PC-9 (cell line): ENCODE data around the gene MTIF3. TPM values are rescaled to one million over a fixed set of nuclear protein-coding genes. Genes with fewer than 3 reads are reported as not detected.

Source experiments
- BruUV-seq: library from RNA; stranded (reverse); fragments of 400-500 nt; replicated peaks from 2 replicates; lab custom pipeline; 2021; lab: Mats Ljungman, UMichigan
- CTCF ChIA-PET: fragments of 300-600 bp; sonication (Branson Sonifier 250); formaldehyde crosslinking; loops from one replicate; lab custom pipeline; 2022; ENCODE audit warnings: antibody characterized with exemption; lab: Charles Lee
- POLR2A ChIA-PET: fragments of 300-600 bp; sonication (Branson Sonifier 250); formaldehyde crosslinking; loops from one replicate; lab custom pipeline; 2022; ENCODE audit warnings: antibody characterized with exemption; ENCODE audit not compliant: unreplicated experiment; lab: Charles Lee
- DNase-seq, 2 experiments: peaks; one replicate each; pipeline versions ENCODE4 v3.0.0 to v3.0.0-alpha.2; 2015 to 2022; ENCODE audit warnings: mixed read lengths in 1 of 2
- H2AFZ ChIP-seq: fragments of 200-600 bp; sonication (generic); 2 replicates; pipeline ENCODE4 v1.8.1; 2017; ENCODE audit warnings: antibody characterized with exemption
- H3F3A ChIP-seq: fragments of 200-600 bp; sonication (generic); 2 replicates; pipeline ENCODE4 v1.8.1; 2017; ENCODE audit warnings: antibody characterized with exemption, mild to moderate bottlenecking, low read depth; ENCODE audit not compliant: insufficient read depth
- H3K27ac ChIP-seq: fragments of 200-600 bp; sonication (generic); 2 replicates; pipeline ENCODE4 v1.6.1; 2016; ENCODE audit warnings: mixed run types
- H3K27me3 ChIP-seq: fragments of 200-600 bp; sonication (generic); 2 replicates; pipeline ENCODE4 v1.6.1; 2016; ENCODE audit warnings: low read depth, mixed run types; ENCODE audit not compliant: insufficient read depth
- H3K36me3 ChIP-seq: fragments of 200-600 bp; sonication (generic); 2 replicates; pipeline ENCODE4 v1.6.1; 2016; ENCODE audit warnings: low read depth, mixed run types
- H3K4me1 ChIP-seq: fragments of 200-600 bp; sonication (generic); replicated peaks from 2 replicates; pipeline ENCODE4 v1.6.1; 2016; ENCODE audit warnings: mixed run types; ENCODE audit not compliant: insufficient read depth
- H3K4me2 ChIP-seq: fragments of 200-600 bp; sonication (generic); 2 replicates; pipeline ENCODE4 v1.6.1; 2017; ENCODE audit warnings: mixed run types
- H3K4me3 ChIP-seq: fragments of 200-600 bp; sonication (generic); 2 replicates; pipeline ENCODE4 v1.6.1; 2016; ENCODE audit warnings: mixed run types
- H3K79me2 ChIP-seq: fragments of 200-600 bp; sonication (generic); 2 replicates; pipeline ENCODE4 v1.6.1; 2017; ENCODE audit warnings: low read depth, mixed run types
- H3K9me2 ChIP-seq: fragments of 200-600 bp; sonication (generic); 2 replicates; pipeline ENCODE4 v1.8.1; 2017; ENCODE audit warnings: mild to moderate bottlenecking; ENCODE audit not compliant: insufficient read depth
- H3K9me3 ChIP-seq: fragments of 200-600 bp; sonication (generic); 2 replicates; pipeline ENCODE4 v1.8.1; 2016; ENCODE audit warnings: low read depth; ENCODE audit not compliant: insufficient read depth
- H4K20me1 ChIP-seq: fragments of 200-600 bp; sonication (generic); 2 replicates; pipeline ENCODE4 v1.8.1; 2017; ENCODE audit not compliant: insufficient read depth
- CTCF ChIP-seq: fragments of 200-600 bp; sonication (generic); conservative IDR thresholded peaks from 2 replicates; pipeline ENCODE4 v1.6.1; 2017; ENCODE audit warnings: mixed run types, antibody characterized with exemption, mild to moderate bottlenecking, moderate library complexity
- EZH2 ChIP-seq: fragments of 200-600 bp; sonication (generic); IDR thresholded peaks from 2 replicates; pipeline ENCODE4 v1.8.0; 2017; ENCODE audit warnings: antibody characterized with exemption, low read depth
- intact Hi-C: fragments of 100-400 bp; cut with micrococcal nuclease; formaldehyde crosslinking; loops from one replicate; pipeline ENCODE4 v1.10.0; 2022; ENCODE audit not compliant: unreplicated experiment
- total RNA-seq: library from RNA; stranded (reverse); gene quantifications from 2 replicates; pipeline ENCODE4 v1.2.3, GENCODE V29; 2021

The MTIF3 gene
- total RNA-seq, 1 experiment from 2014 or later, result 28.3 TPM

DNA sequence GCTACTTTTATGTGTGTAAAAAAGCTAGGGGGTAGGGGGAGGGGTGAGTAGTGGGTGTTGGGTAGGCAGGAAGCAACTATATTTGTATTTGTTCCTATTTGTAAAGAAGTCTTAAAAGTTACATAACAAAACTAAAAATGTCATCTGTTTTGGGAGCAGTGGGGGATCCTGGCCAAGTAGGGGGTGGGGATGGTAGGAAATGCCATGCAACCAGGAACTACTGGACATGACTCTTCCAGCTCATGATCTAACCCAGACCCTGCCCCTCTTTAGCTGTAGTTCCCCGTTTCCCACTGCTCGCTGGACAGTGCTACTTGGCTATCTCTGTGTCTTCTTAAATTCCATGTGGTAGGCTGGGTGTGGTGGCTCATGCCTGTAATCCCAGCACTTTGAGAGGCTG, 22.7 kb downstream of the MTIF3 start:
- Histone ChIP-seq H3K4me2 (peak overlapping the region; percentile 98), H2AFZ (no peak overlapping the region), H4K20me1 (peaks cover 36% of the 10 kb centered on the region), H3K4me3 (peak overlapping the region; percentile 89), H3K9me2 (no peaks in the 10 kb centered on the region), H3F3A (peaks cover 37% of the 10 kb centered on the region), H3K79me2 (peaks cover 54% of the 10 kb centered on the region), H3K27me3 (no peaks in the 10 kb centered on the region), H3K36me3 (peaks cover 47% of the 10 kb centered on the region), H3K4me1 (peaks cover 35% of the 10 kb centered on the region), H3K27ac (peak overlapping the region; percentile 78), H3K9me3 (no peaks in the 10 kb centered on the region)
- no peak for DNase-seq
- TF ChIP-seq EZH2, result no peak
- no peak for TF ChIP-seq CTCF
- intact Hi-C loops, result no loop called here
- ChIA-PET CTCF (interaction anchor here (0.6 kb wide), 1 partner anchor 18 kb away, joined by 4 read pairs; no protein-coding TSS in a partner anchor), POLR2A (no interaction called here)
- BruUV-seq, result no TSS peak

DNA sequence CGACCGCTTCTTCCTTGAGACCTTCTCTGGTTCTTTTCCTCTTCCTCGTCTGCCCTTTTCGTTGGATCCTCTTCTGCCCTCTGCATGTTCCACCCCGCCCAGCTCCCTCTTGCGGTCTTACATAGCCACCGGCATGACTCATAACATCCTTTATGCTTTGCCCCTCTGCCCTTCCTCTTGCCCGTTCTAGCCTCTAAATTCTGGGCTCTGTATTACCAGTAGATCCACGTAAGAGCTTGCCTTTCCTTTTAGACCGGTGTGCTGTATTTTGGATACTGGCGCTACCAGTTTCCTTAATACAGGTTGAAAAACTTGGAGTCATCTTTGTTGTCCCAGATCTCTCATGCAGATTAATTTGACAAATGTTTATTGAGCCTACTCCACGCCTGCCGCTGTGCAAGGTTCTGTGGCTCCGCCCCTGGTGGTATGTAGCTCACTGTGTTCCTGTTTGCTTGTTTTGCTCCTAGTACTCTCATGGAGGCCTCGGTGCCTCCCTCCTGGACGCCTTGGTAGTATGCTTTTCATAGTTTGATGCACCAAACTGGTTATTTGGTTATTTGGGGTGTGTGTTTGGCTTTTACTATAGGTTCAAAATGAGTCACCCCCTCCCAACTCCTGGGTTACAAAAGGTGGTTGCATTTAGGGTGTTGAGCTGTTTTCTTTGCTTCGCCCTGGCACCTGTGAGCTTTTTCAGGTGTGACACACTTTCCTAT, 24.3 kb downstream of the MTIF3 start:
- Histone ChIP-seq H4K20me1 (peaks cover 36% of the 10 kb centered on the region), H3F3A (peaks cover 37% of the 10 kb centered on the region), H3K4me1 (peaks cover 35% of the 10 kb centered on the region), H3K4me3 (peak overlapping the region; percentile 89), H2AFZ (no peak overlapping the region), H3K27ac (peak overlapping the region; percentile 78), H3K9me2 (no peaks in the 10 kb centered on the region), H3K79me2 (peaks cover 54% of the 10 kb centered on the region), H3K9me3 (no peaks in the 10 kb centered on the region), H3K27me3 (no peaks in the 10 kb centered on the region), H3K36me3 (peaks cover 33% of the 10 kb centered on the region), H3K4me2 (peak overlapping the region; percentile 98)
- ChIA-PET POLR2A (interaction anchor here (0.6 to 0.7 kb wide), 3 partner anchors 10 to 133 kb away, joined by 3 to 6 read pairs (median 5); no protein-coding TSS in a partner anchor), CTCF (interaction anchor here (0.8 kb wide), 1 partner anchor 400 kb away, joined by 4 read pairs; no protein-coding TSS in a partner anchor)
- BruUV-seq, result no TSS peak
- TF ChIP-seq CTCF, result peak; percentile 55
- no peak for TF ChIP-seq EZH2
- peak; percentile 67 to 86 for DNase-seq
- intact Hi-C loops, result loop anchor here (1.0 kb wide), 1 partner anchor 24 kb away; the partner anchor contains the start of gene MTIF3

- Histone ChIP-seq H2AFZ (peak overlapping the region; percentile 90), H3K36me3 (peaks cover 26% of the 10 kb centered on the region), H3K4me3 (peak overlapping the region; percentile 89), H3K79me2 (peaks cover 49% of the 10 kb centered on the region), H3F3A (peaks cover 37% of the 10 kb centered on the region), H3K27ac (peak overlapping the region; percentile 78), H4K20me1 (peaks cover 36% of the 10 kb centered on the region), H3K27me3 (no peaks in the 10 kb centered on the region), H3K4me1 (peaks cover 35% of the 10 kb centered on the region), H3K9me3 (no peaks in the 10 kb centered on the region), H3K4me2 (peak overlapping the region; percentile 98), H3K9me2 (no peaks in the 10 kb centered on the region)
- BruUV-seq, result TSS peak; percentile 81
- POLR2A ChIA-PET, result interaction anchor here (0.7 kb wide), 1 partner anchor 133 kb away, joined by 3 read pairs; no protein-coding TSS in a partner anchor
- CTCF ChIA-PET, result interaction anchor here (0.8 kb wide), 1 partner anchor 401 kb away, joined by 4 read pairs; no protein-coding TSS in a partner anchor
- peak in 1 of 2 experiments; percentile 3 for DNase-seq
- intact Hi-C loops, result loop anchor here (1.0 kb wide), 1 partner anchor 25 kb away; the partner anchor contains the start of gene MTIF3
- TF ChIP-seq CTCF (no peak), EZH2 (no peak)
These were observed 25.0 kb downstream of the MTIF3 start for GRCh38 chr13:27425158-27425917.
